Endothelial cell of umbilical vein (primary cell): Measurements from ENCODE around the gene HAUS7. TPM values are rescaled to one million over a fixed set of nuclear protein-coding genes. Genes with fewer than 3 reads are reported as not detected.
A peak's percentile ranks its signal among the peaks of the same experiment; 100 is the strongest.

ENCODE experiments used
- BruUV-seq: library from RNA; stranded (reverse); fragments of 400-500 nt; replicated peaks from 2 replicates; lab custom pipeline; 2021; lab: Mats Ljungman, UMichigan
- CTCF ChIA-PET: fragments of 300-600, 350-600 bp; sonication (Branson Sonifier 250); formaldehyde crosslinking; loops from one replicate; lab custom pipeline; 2021; ENCODE audit warnings: antibody characterized with exemption, inconsistent platforms; lab: Charles Lee
- POLR2A ChIA-PET: fragments of 300-600, 350-600 bp; sonication (Branson Sonifier 250); formaldehyde crosslinking; loops from one replicate; lab custom pipeline; 2021; ENCODE audit warnings: antibody characterized with exemption, inconsistent platforms; lab: Charles Lee
- DNase-seq: peaks from one replicate; pipeline ENCODE4 v3.0.0-alpha.2; 2011; ENCODE audit warnings: low read depth, low spot score
- FAIRE-seq: peaks from 2 replicates; lab custom pipeline; 2011; peaks lifted over from hg19 to GRCh38; lab: Jason Lieb, UNC
- H2AFZ ChIP-seq: 2 replicates; pipeline ENCODE4 v1.6.0; 2012; ENCODE audit warnings: low read depth, low read length, control low read depth, inconsistent platforms
- H3K27ac ChIP-seq: 2 replicates; pipeline ENCODE4 v1.5.1; 2011; ENCODE audit warnings: low read depth, mild to moderate bottlenecking, control low read depth, low read length, moderate library complexity; ENCODE audit not compliant: insufficient read depth
- H3K27me3 ChIP-seq, 2 experiments: 2 replicates each; pipeline versions ENCODE4 v1.6.0 to v1.6.1; 2011; ENCODE audit warnings: low read length in 2 of 2, mixed read lengths in 1 of 2; ENCODE audit not compliant: control insufficient read depth in 2 of 2, insufficient read depth in 2 of 2
- H3K36me3 ChIP-seq, 2 experiments: 2 replicates in 1 of 2; 3 replicates in 1 of 2; pipeline ENCODE4 v1.5.1; 2011; ENCODE audit warnings: low read length in 2 of 2, mild to moderate bottlenecking in 1 of 2, moderate library complexity in 1 of 2; ENCODE audit not compliant: control insufficient read depth in 2 of 2, insufficient read depth in 2 of 2; ENCODE audit errors: extremely low read depth in 1 of 2
- H3K4me1 ChIP-seq: 3 replicates; pipeline ENCODE4 v1.5.1; 2011; ENCODE audit warnings: mild to moderate bottlenecking, low read length; ENCODE audit not compliant: control insufficient read depth, insufficient read depth; ENCODE audit errors: extremely low read depth
- H3K4me2 ChIP-seq: 2 replicates; pipeline ENCODE4 v1.6.1; 2011; ENCODE audit warnings: low read length, control low read depth, mixed read lengths; ENCODE audit not compliant: insufficient read depth
- H3K4me3 ChIP-seq, 3 experiments: fragments of 200-600 bp in 1 of 3; sonication (generic), shearing (Covaris generic) in 1 of 3; replicated peaks in 1 of 3; 2 replicates each; pipeline ENCODE4 v1.5.1; 2011 to 2016; ENCODE audit warnings: control low read depth in 3 of 3, low read length in 3 of 3, mild to moderate bottlenecking in 2 of 3, inconsistent platforms in 1 of 3, low read depth in 1 of 3, moderate library complexity in 1 of 3; ENCODE audit not compliant: insufficient read depth in 1 of 3
- H3K79me2 ChIP-seq: 2 replicates; pipeline ENCODE4 v1.6.0; 2012; ENCODE audit warnings: low read length, inconsistent platforms; ENCODE audit not compliant: control insufficient read depth, insufficient read depth
- H3K9ac ChIP-seq: replicated peaks from 2 replicates; pipeline ENCODE3; 2011; ENCODE audit warnings: low read length, control low read depth; ENCODE audit not compliant: insufficient read depth; ENCODE audit errors: extremely low read depth
- H3K9me1 ChIP-seq: replicated peaks from 3 replicates; pipeline ENCODE4 v1.6.0; 2011; ENCODE audit warnings: mild to moderate bottlenecking, low read length; ENCODE audit not compliant: control insufficient read depth, insufficient read depth; ENCODE audit errors: extremely low read depth
- H3K9me3 ChIP-seq: replicated peaks from 2 replicates; pipeline ENCODE4 v1.5.1; 2012; ENCODE audit warnings: low read length, inconsistent platforms; ENCODE audit not compliant: control insufficient read depth, insufficient read depth
- H4K20me1 ChIP-seq: replicated peaks from 2 replicates; pipeline ENCODE3; 2011; ENCODE audit warnings: mild to moderate bottlenecking, low read length; ENCODE audit not compliant: control insufficient read depth, insufficient read depth; ENCODE audit errors: extremely low read depth
- CTCF ChIP-seq, 2 donors: IDR thresholded peaks; 1 replicate in 1 of 2; 2 replicates in 1 of 2; pipeline ENCODE4 v1.5.1; 2011; ENCODE audit warnings: low read length in 2 of 2, mild to moderate bottlenecking in 2 of 2, moderate library complexity in 2 of 2, control low read depth in 1 of 2, inconsistent platforms in 1 of 2, low read depth in 1 of 2; ENCODE audit not compliant: insufficient read depth in 1 of 2; ENCODE audit errors: extremely low read depth in 1 of 2
- EZH2 ChIP-seq: IDR thresholded peaks from 2 replicates; pipeline ENCODE4 v1.6.1; 2012; ENCODE audit warnings: borderline replicate concordance, low read depth, mild to moderate bottlenecking, moderate library complexity, low read length, inconsistent platforms; ENCODE audit not compliant: severe bottlenecking
- FOS ChIP-seq: IDR thresholded peaks from 2 replicates; pipeline ENCODE4 v1.6.1; 2011; ENCODE audit warnings: mild to moderate bottlenecking, low read length, moderate library complexity, borderline replicate concordance; ENCODE audit not compliant: insufficient read depth
- GATA2 ChIP-seq: IDR thresholded peaks from 2 replicates; pipeline ENCODE4 v1.7.0; 2011; ENCODE audit warnings: low read depth, mild to moderate bottlenecking, moderate library complexity, mixed read lengths, low read length; ENCODE audit not compliant: insufficient read length, insufficient read depth
- JUN ChIP-seq: IDR thresholded peaks from 2 replicates; pipeline ENCODE4 v1.6.1; 2011; ENCODE audit warnings: borderline replicate concordance, low read depth; ENCODE audit not compliant: insufficient read length, insufficient read depth
- MYC ChIP-seq: IDR thresholded peaks from one replicate; pipeline ENCODE4 v1.6.1; 2011; ENCODE audit warnings: mild to moderate bottlenecking, low read depth, low read length
- POLR2AphosphoS5 ChIP-seq: IDR thresholded peaks from 2 replicates; pipeline ENCODE4 v1.6.1; 2012; ENCODE audit warnings: low read depth, mild to moderate bottlenecking, control low read depth, low read length, moderate library complexity; ENCODE audit not compliant: insufficient read depth
- dilution Hi-C: fragments of 300-500 bp; cut with MboI; formaldehyde crosslinking; loops from one replicate; pipeline ENCODE4 v1.15.0; 2019; ENCODE audit warnings: low sequenced_read_pairs; ENCODE audit not compliant: extremely low pct_ligation_motif_present
- intact Hi-C: fragments of 100-400 bp; cut with micrococcal nuclease; formaldehyde crosslinking; loops from one replicate; pipeline ENCODE4 v1.10.0; 2022
- polyA plus RNA-seq, 4 experiments: library from polyadenylated mRNA; depleted of rRNA in 3 of 4; stranded (reverse) in 3 of 4; unstranded in 1 of 4; fragments of >200 nt; gene quantifications; 2 replicates each; pipeline versions ENCODE4 v1.2.1 to v1.2.3, GENCODE V29; 2011 to 2012; ENCODE audit warnings: missing spikeins in 1 of 4
- total RNA-seq: library from RNA; stranded (reverse); gene quantifications from 2 replicates; pipeline ENCODE4 v1.2.3, GENCODE V29; 2021

The HAUS7 gene
- total and polyA plus RNA-seq, 2 donors (not counting 3 experiments of a cell fraction or from before 2014, with no cell fraction given): 31.0 to 46.4 TPM

DNA sequence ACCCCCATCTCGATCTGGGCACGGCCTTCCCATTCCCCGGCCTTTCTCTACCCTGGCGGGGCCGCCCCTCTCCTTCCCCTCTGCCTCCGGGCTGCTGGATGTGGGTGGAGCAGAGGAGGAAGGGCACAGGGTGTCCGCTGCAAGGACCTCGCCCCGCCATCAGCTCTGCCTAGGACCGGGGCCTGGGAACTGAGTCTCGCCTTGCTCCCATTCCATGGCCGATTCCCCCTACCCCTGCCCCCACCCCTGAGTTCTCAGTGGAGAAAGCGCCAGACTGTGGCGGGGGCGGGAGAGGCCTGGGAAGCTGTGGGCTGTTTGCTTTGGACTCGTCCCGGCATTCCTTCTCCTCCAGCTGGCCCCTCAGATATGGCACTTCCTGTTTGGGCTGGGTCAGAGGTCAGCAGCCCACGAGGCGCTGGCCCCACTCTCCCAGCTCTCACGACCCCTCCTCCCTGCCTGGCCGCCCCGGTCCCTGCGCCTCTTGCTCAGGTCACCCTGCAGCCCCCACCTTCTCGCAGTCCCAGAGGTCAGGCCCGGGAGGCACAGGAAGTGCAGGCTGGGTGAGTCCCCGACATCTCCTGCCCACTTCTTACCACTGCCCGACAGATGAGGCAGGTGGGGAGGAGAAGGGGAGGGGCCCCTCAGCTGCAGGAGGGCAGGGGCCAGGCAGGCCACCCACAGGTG lies 18.0 kb upstream of the HAUS7 start:
- Histone ChIP-seq H3K9me1 (no peaks in the 10 kb centered on the region), H3K4me3 (no peak overlapping the region), H3K4me2 (peak overlapping the region; percentile 21), H3K9ac (peak overlapping the region; percentile 63), H3K4me1 (peaks cover 47% of the 10 kb centered on the region), H2AFZ (peak overlapping the region; percentile 36), H3K36me3 (no peaks in the 10 kb centered on the region), H3K79me2 (no peaks in the 10 kb centered on the region), H3K27ac (peak overlapping the region; percentile 80), H4K20me1 (no peaks in the 10 kb centered on the region), H3K9me3 (no peaks in the 10 kb centered on the region), H3K27me3 (no peaks in the 10 kb centered on the region)
- ChIA-PET POLR2A (no interaction called here), CTCF (interaction anchor here (1.1 to 9.4 kb wide), 4 partner anchors 9 to 27 kb away, joined by 3 to 189 read pairs (median 12); partner anchors contain the start of gene HAUS7)
- dilution Hi-C loops: no loop called here
- FAIRE-seq: no peak
- TF ChIP-seq EZH2: no peak
- TF ChIP-seq CTCF (IDR thresholded peaks at IDR 0.05; ENCODE audit: extremely low read depth in 1 of 2, insufficient read depth in 1 of 2, low read depth in 1 of 2, low read length in 2 of 2): no peak
- TF ChIP-seq JUN: no peak
- TF ChIP-seq POLR2AphosphoS5: peak; percentile 80
- no peak for TF ChIP-seq FOS
- TF ChIP-seq GATA2: peak; percentile 53
- peak; percentile 1 for TF ChIP-seq MYC
- intact Hi-C loops: loop anchor here (1.0 kb wide), 1 partner anchor 11 kb away; no protein-coding TSS in a partner anchor
- DNase-seq: peak; percentile 91
- BruUV-seq: no TSS peak
